Brain pericyte (primary cell): ENCODE results near the gene CCDC88B.

Experiments
- DNase-seq: peaks from one replicate; pipeline ENCODE4 v3.0.0-alpha.2; 2012; ENCODE audit warnings: low read depth, low spot score

CCDC88B gene

GRCh38 chr11:64359712-64360445, 19.9 kb downstream of the CCDC88B start:
- DNase-seq = no peak

- no peak for DNase-seq
These were observed 20.5 kb downstream of the CCDC88B start for GRCh38 chr11:64360448-64360921.

GRCh38 chr11:64361659-64362058, 21.7 kb downstream of the CCDC88B start:
- DNase-seq = no peak

- no peak for DNase-seq
These were observed 22.3 kb downstream of the CCDC88B start for GRCh38 chr11:64362339-64362738.

GRCh38 chr11:64364435-64364834, 24.4 kb downstream of the CCDC88B start:
- DNase-seq = no peak

GRCh38 chr11:64364911-64365310, 24.9 kb downstream of the CCDC88B start:
- no peak for DNase-seq

- no peak for DNase-seq
These were observed 26.7 kb downstream of the CCDC88B start for GRCh38 chr11:64366751-64367150.

GRCh38 chr11:64367931-64368672, 28.1 kb downstream of the CCDC88B start:
- DNase-seq = no peak

GRCh38 chr11:64368673-64369074, 28.7 kb downstream of the CCDC88B start:
- DNase-seq = no peak

- no peak for DNase-seq
These were observed 29.7 kb downstream of the CCDC88B start for GRCh38 chr11:64369440-64370421.

GRCh38 chr11:64371201-64371600, 31.2 kb downstream of the CCDC88B start:
- no peak for DNase-seq

- DNase-seq = no peak
These were observed 32.0 kb downstream of the CCDC88B start for GRCh38 chr11:64372021-64372420.

- no peak for DNase-seq
These were observed 33.0 kb downstream of the CCDC88B start for GRCh38 chr11:64372802-64373597.

- DNase-seq = no peak
These were observed 33.6 kb downstream of the CCDC88B start for GRCh38 chr11:64373598-64373974.

GRCh38 chr11:64376071-64376470, 36.1 kb downstream of the CCDC88B start:
- DNase-seq = no peak

- DNase-seq = no peak
These were observed 38.4 kb downstream of the CCDC88B start for GRCh38 chr11:64378335-64378880.

GRCh38 chr11:64379160-64379559, 39.2 kb downstream of the CCDC88B start:
- DNase-seq = no peak

GRCh38 chr11:64379817-64380709, 40.1 kb downstream of the CCDC88B start:
- no peak for DNase-seq

- DNase-seq = no peak
These were observed 41.3 kb downstream of the CCDC88B start for GRCh38 chr11:64381350-64381749.

GRCh38 chr11:64382047-64382446, 42.0 kb downstream of the CCDC88B start:
- no peak for DNase-seq
